H1 (cell line): ENCODE measurements around the gene SNRPE.

Experiments
- EP300 ChIP-seq, 2 experiments: IDR thresholded peaks; 1 replicate in 1 of 2; 2 replicates in 1 of 2; pipeline ENCODE4 v1.6.1; 2011 to 2012; ENCODE audit warnings: low read depth in 2 of 2, low read length in 2 of 2, mild to moderate bottlenecking in 2 of 2, borderline replicate concordance in 1 of 2, inconsistent platforms in 1 of 2, moderate library complexity in 1 of 2
- KDM4A ChIP-seq: IDR thresholded peaks from one replicate; pipeline ENCODE4 v1.7.1; 2012; ENCODE audit warnings: low read depth, mild to moderate bottlenecking, moderate library complexity, low read length, inconsistent platforms; ENCODE audit not compliant: severe bottlenecking
- POLR2A ChIP-seq, 2 experiments: IDR thresholded peaks; 1 replicate in 1 of 2; 2 replicates in 1 of 2; pipeline ENCODE4 v1.6.1; 2011; ENCODE audit warnings: low read depth in 2 of 2, low read length in 2 of 2, mild to moderate bottlenecking in 2 of 2; ENCODE audit errors: control extremely low read depth in 1 of 2
- RBBP5 ChIP-seq: IDR thresholded peaks from 2 replicates; pipeline ENCODE4 v1.7.1; 2012; ENCODE audit warnings: low read depth, mild to moderate bottlenecking, inconsistent platforms, low read length, moderate library complexity, borderline replicate concordance
- YY1 ChIP-seq: IDR thresholded peaks from 2 replicates; pipeline ENCODE4 v1.6.1; 2011; ENCODE audit warnings: low read depth, mild to moderate bottlenecking, low read length
- ZNF274 ChIP-seq: IDR thresholded peaks from 2 replicates; pipeline ENCODE4 v1.7.0; 2012; ENCODE audit warnings: low read length, borderline replicate concordance; ENCODE audit errors: extremely low read depth
- TF ChIP-seq, protein P1 (sequence below), 3 experiments: IDR thresholded peaks; 1 replicate in 2 of 3; 2 replicates in 1 of 3; pipeline versions ENCODE4 v1.5.1 to v1.6.1; 2011; ENCODE audit warnings: low read length in 3 of 3, mild to moderate bottlenecking in 3 of 3, inconsistent platforms in 2 of 3, low read depth in 1 of 3, moderate library complexity in 1 of 3; ENCODE audit not compliant: insufficient read depth in 1 of 3; ENCODE audit errors: control extremely low read depth in 1 of 3
- TF ChIP-seq, protein P2 (sequence below): IDR thresholded peaks from 2 replicates; pipeline ENCODE4 v1.6.1; 2012; ENCODE audit warnings: low read length, inconsistent platforms

DNA sequence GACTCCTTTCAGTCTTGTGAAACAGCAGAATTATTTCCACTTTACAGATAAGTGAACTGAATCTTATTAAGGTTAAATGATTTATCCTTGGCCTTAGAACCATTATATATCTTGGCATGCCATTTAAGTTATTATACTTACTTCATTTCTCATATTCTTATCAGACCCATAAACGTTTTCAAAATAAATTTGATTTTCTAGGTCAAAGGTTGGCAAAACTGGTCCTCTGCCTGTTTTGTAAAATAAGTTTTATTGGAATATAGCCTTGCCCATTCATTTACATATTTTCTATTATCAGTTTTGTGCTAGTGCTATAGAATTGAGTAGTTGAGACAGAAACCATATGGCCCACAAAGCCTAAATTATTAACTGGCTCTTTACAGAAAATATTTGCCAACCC, 32.9 kb upstream of the SNRPE start:
- TF ChIP-seq, protein P1, sequence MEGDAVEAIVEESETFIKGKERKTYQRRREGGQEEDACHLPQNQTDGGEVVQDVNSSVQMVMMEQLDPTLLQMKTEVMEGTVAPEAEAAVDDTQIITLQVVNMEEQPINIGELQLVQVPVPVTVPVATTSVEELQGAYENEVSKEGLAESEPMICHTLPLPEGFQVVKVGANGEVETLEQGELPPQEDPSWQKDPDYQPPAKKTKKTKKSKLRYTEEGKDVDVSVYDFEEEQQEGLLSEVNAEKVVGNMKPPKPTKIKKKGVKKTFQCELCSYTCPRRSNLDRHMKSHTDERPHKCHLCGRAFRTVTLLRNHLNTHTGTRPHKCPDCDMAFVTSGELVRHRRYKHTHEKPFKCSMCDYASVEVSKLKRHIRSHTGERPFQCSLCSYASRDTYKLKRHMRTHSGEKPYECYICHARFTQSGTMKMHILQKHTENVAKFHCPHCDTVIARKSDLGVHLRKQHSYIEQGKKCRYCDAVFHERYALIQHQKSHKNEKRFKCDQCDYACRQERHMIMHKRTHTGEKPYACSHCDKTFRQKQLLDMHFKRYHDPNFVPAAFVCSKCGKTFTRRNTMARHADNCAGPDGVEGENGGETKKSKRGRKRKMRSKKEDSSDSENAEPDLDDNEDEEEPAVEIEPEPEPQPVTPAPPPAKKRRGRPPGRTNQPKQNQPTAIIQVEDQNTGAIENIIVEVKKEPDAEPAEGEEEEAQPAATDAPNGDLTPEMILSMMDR (IDR thresholded peaks at IDR 0.05; ENCODE audit: control extremely low read depth in 1 of 3, insufficient read depth in 1 of 3, low read depth in 1 of 3, low read length in 3 of 3) = no peak
- TF ChIP-seq, protein P2, sequence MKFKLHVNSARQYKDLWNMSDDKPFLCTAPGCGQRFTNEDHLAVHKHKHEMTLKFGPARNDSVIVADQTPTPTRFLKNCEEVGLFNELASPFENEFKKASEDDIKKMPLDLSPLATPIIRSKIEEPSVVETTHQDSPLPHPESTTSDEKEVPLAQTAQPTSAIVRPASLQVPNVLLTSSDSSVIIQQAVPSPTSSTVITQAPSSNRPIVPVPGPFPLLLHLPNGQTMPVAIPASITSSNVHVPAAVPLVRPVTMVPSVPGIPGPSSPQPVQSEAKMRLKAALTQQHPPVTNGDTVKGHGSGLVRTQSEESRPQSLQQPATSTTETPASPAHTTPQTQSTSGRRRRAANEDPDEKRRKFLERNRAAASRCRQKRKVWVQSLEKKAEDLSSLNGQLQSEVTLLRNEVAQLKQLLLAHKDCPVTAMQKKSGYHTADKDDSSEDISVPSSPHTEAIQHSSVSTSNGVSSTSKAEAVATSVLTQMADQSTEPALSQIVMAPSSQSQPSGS = no peak
- TF ChIP-seq EP300 (IDR thresholded peaks at IDR 0.05; ENCODE audit: borderline replicate concordance in 1 of 2, low read depth in 2 of 2, low read length in 2 of 2) = no peak
- TF ChIP-seq RBBP5 = no peak
- no peak for TF ChIP-seq POLR2A (IDR thresholded peaks at IDR 0.05; ENCODE audit: control extremely low read depth in 1 of 2, low read depth in 2 of 2, low read length in 2 of 2)
- no peak for TF ChIP-seq KDM4A
- TF ChIP-seq YY1 = no peak
- TF ChIP-seq ZNF274 = no peak
